Measurements from ENCODE around the gene DEPP1.

DNA sequence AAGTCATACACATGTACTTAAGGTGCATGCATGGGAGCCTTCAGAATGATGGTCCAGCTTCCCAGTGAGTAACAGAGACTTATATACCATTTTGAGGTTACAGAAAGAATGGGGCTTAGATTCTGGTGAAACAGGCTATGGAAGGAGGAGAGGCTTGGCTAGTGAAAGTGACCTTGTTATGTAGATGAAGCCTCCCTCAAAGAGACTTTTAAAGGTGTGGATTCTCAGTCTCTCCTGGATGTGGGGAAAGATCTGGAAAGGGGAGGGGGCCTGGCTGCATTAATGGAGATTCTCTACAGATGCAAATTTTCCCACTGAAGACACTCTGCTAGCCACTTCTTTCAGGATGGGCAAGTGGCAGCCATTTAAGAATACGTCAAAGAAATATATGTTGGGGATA lies 13.5 kb downstream of the DEPP1 start:
- no peak for TF ChIP-seq POLR2A (IDR thresholded peaks at IDR 0.05; ENCODE audit: low read depth, low read length)
- TF ChIP-seq, protein P1, sequence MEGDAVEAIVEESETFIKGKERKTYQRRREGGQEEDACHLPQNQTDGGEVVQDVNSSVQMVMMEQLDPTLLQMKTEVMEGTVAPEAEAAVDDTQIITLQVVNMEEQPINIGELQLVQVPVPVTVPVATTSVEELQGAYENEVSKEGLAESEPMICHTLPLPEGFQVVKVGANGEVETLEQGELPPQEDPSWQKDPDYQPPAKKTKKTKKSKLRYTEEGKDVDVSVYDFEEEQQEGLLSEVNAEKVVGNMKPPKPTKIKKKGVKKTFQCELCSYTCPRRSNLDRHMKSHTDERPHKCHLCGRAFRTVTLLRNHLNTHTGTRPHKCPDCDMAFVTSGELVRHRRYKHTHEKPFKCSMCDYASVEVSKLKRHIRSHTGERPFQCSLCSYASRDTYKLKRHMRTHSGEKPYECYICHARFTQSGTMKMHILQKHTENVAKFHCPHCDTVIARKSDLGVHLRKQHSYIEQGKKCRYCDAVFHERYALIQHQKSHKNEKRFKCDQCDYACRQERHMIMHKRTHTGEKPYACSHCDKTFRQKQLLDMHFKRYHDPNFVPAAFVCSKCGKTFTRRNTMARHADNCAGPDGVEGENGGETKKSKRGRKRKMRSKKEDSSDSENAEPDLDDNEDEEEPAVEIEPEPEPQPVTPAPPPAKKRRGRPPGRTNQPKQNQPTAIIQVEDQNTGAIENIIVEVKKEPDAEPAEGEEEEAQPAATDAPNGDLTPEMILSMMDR (IDR thresholded peaks at IDR 0.05; ENCODE audit: extremely low read depth in 1 of 2, insufficient read depth in 1 of 2, low read depth in 1 of 2, low read length in 2 of 2): no peak
